Keratinocyte (primary cell): ENCODE data around the gene ANKRD31. TPM values are rescaled to one million over a fixed set of nuclear protein-coding genes. Genes with fewer than 3 reads are reported as not detected.

Experiments
- DNase-seq: peaks from one replicate; pipeline ENCODE4 v3.0.0-alpha.2; 2011; ENCODE audit warnings: low read depth, missing footprints, low spot score
- FAIRE-seq: peaks from 2 replicates; lab custom pipeline; 2011; peaks lifted over from hg19 to GRCh38; lab: Jason Lieb, UNC
- H2AFZ ChIP-seq: 2 replicates; pipeline ENCODE4 v1.6.0; 2012; ENCODE audit warnings: low read length, control low read depth, inconsistent platforms; ENCODE audit not compliant: control insufficient read depth
- H3K27ac ChIP-seq: 2 replicates; pipeline ENCODE4 v1.5.1; 2011; ENCODE audit warnings: low read length; ENCODE audit not compliant: control insufficient read depth, insufficient read depth
- H3K27me3 ChIP-seq: 3 replicates; pipeline ENCODE4 v1.6.0; 2011; ENCODE audit warnings: low read length; ENCODE audit not compliant: control insufficient read depth, insufficient read depth; ENCODE audit errors: extremely low read depth
- H3K36me3 ChIP-seq, 2 experiments: 2 replicates in 1 of 2; 3 replicates in 1 of 2; pipeline ENCODE4 v1.5.1; 2011; ENCODE audit warnings: low read length in 2 of 2, mild to moderate bottlenecking in 1 of 2; ENCODE audit not compliant: control insufficient read depth in 2 of 2, insufficient read depth in 2 of 2; ENCODE audit errors: extremely low read depth in 1 of 2
- H3K4me1 ChIP-seq: 3 replicates; pipeline ENCODE4 v1.5.1; 2011; ENCODE audit warnings: low read length; ENCODE audit not compliant: control insufficient read depth, insufficient read depth; ENCODE audit errors: extremely low read depth
- H3K4me2 ChIP-seq: 3 replicates; pipeline ENCODE4 v1.6.0; 2011; ENCODE audit warnings: low read depth, low read length; ENCODE audit not compliant: control insufficient read depth, insufficient read depth; ENCODE audit errors: extremely low read depth
- H3K4me3 ChIP-seq, 3 experiments: fragments of 200-600 bp in 1 of 3; sonication (generic) in 1 of 3; 2 replicates in 2 of 3; 3 replicates in 1 of 3; pipeline ENCODE4 v1.5.1; 2011 to 2016; ENCODE audit warnings: low read length in 3 of 3, mild to moderate bottlenecking in 3 of 3, control low read depth in 2 of 3, inconsistent platforms in 1 of 3, low read depth in 1 of 3, mixed read lengths in 1 of 3, mixed run types in 1 of 3, moderate library complexity in 1 of 3; ENCODE audit not compliant: control insufficient read depth in 2 of 3, insufficient read depth in 2 of 3; ENCODE audit errors: extremely low read depth in 1 of 3
- H3K79me2 ChIP-seq: 2 replicates; pipeline ENCODE4 v1.6.0; 2012; ENCODE audit warnings: low read length; ENCODE audit not compliant: control insufficient read depth, insufficient read depth
- H3K9ac ChIP-seq: 3 replicates; pipeline ENCODE4 v1.6.0; 2011; ENCODE audit warnings: low read length; ENCODE audit not compliant: control insufficient read depth, insufficient read depth; ENCODE audit errors: extremely low read depth
- H3K9me1 ChIP-seq: 3 replicates; pipeline ENCODE4 v1.6.0; 2011; ENCODE audit warnings: low read length; ENCODE audit not compliant: control insufficient read depth, insufficient read depth; ENCODE audit errors: extremely low read depth
- H3K9me3 ChIP-seq: 2 replicates; pipeline ENCODE4 v1.5.1; 2012; ENCODE audit warnings: low read depth, low read length; ENCODE audit not compliant: control insufficient read depth
- H4K20me1 ChIP-seq: 3 replicates; pipeline ENCODE4 v1.6.0; 2011; ENCODE audit warnings: low read length; ENCODE audit not compliant: control insufficient read depth, insufficient read depth; ENCODE audit errors: extremely low read depth
- EZH2 ChIP-seq: IDR thresholded peaks from one replicate; pipeline ENCODE4 v1.6.1; 2012; ENCODE audit warnings: inconsistent platforms, mild to moderate bottlenecking, low read length, moderate library complexity
- dilution Hi-C: fragments of 300-500 bp; cut with MboI; formaldehyde crosslinking; loops from one replicate; pipeline ENCODE4 v1.7.0; 2020; ENCODE audit warnings: low sequenced_read_pairs; ENCODE audit not compliant: extremely low pct_ligation_motif_present
- polyA plus RNA-seq, 5 experiments: library from polyadenylated mRNA; depleted of rRNA in 3 of 5; stranded (reverse) in 3 of 5; stranded (forward) in 1 of 5; unstranded in 1 of 5; fragments of >200 nt; gene quantifications; 1 replicate in 1 of 5; 2 replicates in 3 of 5; 3 replicates in 1 of 5; pipeline versions ENCODE4 v1.2.1 to v1.2.3, GENCODE V29; 2011 to 2012; ENCODE audit warnings: missing spikeins in 2 of 5, low read depth in 1 of 5, low replicate concordance in 1 of 5
- TF ChIP-seq, protein P1 (sequence below), 3 experiments: IDR thresholded peaks in 1 of 3; conservative IDR thresholded peaks in 1 of 3; optimal IDR thresholded peaks in 1 of 3; 2 replicates in 2 of 3; 3 replicates in 1 of 3; pipeline versions ENCODE3 to v1.5.1; 2011; ENCODE audit warnings: low read length in 3 of 3, mild to moderate bottlenecking in 3 of 3, moderate library complexity in 2 of 3, control low read depth in 1 of 3, inconsistent platforms in 1 of 3; ENCODE audit not compliant: insufficient read depth in 2 of 3; ENCODE audit errors: extremely low read depth in 1 of 3

ANKRD31 gene
- polyA plus RNA-seq, 1 donor (not counting 4 experiments of a cell fraction or from before 2014, with no cell fraction given) = 0.18 TPM

- Histone ChIP-seq H3K79me2 (no peaks in the 10 kb centered on the region), H3K9ac (no peak overlapping the region), H3K36me3 (no peaks in the 10 kb centered on the region), H3K27me3 (no peaks in the 10 kb centered on the region), H3K9me1 (no peaks in the 10 kb centered on the region), H3K4me2 (no peak overlapping the region), H3K27ac (no peak overlapping the region), H3K4me1 (peaks cover 4% of the 10 kb centered on the region), H3K9me3 (no peaks in the 10 kb centered on the region), H2AFZ (no peak overlapping the region), H3K4me3 (no peak overlapping the region), H4K20me1 (no peaks in the 10 kb centered on the region)
- no peak for TF ChIP-seq EZH2
- TF ChIP-seq, protein P1, sequence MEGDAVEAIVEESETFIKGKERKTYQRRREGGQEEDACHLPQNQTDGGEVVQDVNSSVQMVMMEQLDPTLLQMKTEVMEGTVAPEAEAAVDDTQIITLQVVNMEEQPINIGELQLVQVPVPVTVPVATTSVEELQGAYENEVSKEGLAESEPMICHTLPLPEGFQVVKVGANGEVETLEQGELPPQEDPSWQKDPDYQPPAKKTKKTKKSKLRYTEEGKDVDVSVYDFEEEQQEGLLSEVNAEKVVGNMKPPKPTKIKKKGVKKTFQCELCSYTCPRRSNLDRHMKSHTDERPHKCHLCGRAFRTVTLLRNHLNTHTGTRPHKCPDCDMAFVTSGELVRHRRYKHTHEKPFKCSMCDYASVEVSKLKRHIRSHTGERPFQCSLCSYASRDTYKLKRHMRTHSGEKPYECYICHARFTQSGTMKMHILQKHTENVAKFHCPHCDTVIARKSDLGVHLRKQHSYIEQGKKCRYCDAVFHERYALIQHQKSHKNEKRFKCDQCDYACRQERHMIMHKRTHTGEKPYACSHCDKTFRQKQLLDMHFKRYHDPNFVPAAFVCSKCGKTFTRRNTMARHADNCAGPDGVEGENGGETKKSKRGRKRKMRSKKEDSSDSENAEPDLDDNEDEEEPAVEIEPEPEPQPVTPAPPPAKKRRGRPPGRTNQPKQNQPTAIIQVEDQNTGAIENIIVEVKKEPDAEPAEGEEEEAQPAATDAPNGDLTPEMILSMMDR (optimal IDR thresholded peaks at IDR 0.05 in 1 of 3, IDR thresholded peaks at IDR 0.05 in 1 of 3, conservative IDR thresholded peaks at IDR 0.05 in 1 of 3; ENCODE audit: extremely low read depth in 1 of 3, insufficient read depth in 2 of 3, low read length in 3 of 3) = no peak
- no peak for FAIRE-seq
- dilution Hi-C loops = no loop called here
- no peak for DNase-seq
Measured at GRCh38 chr5:75197745-75198144, 38.9 kb downstream of the ANKRD31 start.

DNA sequence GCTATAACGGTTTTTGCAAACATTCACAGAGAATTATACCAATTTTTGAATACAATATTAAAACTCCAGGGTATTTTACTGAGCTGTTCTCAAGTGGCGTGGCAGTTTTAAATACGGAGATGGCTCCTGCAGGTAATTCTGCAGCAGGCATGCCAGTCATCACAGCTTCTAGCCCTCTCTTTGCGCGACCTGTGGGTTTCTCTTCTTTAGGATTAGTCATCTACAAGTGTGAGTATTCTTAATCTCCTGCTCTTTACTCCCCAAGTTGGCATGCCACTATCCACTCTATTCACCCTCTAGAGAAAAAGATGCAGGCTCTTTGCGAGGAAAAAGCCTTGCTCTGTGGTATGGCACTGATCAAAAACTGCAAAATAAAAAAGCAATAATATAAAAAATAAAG lies 43.9 kb downstream of the ANKRD31 start:
- no peaks in the 10 kb centered on the region for H3K79me2 ChIP-seq
- no peak overlapping the region for H2AFZ ChIP-seq
- no peak overlapping the region for H3K4me2 ChIP-seq
- H3K4me3 ChIP-seq = no peak overlapping the region
- no peak overlapping the region for H3K9ac ChIP-seq
- H3K4me1 ChIP-seq = no peaks in the 10 kb centered on the region
- TF ChIP-seq EZH2 = no peak
- TF ChIP-seq, protein P1 (optimal IDR thresholded peaks at IDR 0.05 in 1 of 3, IDR thresholded peaks at IDR 0.05 in 1 of 3, conservative IDR thresholded peaks at IDR 0.05 in 1 of 3; ENCODE audit: extremely low read depth in 1 of 3, insufficient read depth in 2 of 3, low read length in 3 of 3) = no peak
- H3K27me3 ChIP-seq = no peaks in the 10 kb centered on the region
- no peak for DNase-seq
- no peak overlapping the region for H3K27ac ChIP-seq
- H4K20me1 ChIP-seq = no peaks in the 10 kb centered on the region
- dilution Hi-C loops = no loop called here
- FAIRE-seq = no peak
- H3K9me3 ChIP-seq = no peaks in the 10 kb centered on the region
- no peaks in the 10 kb centered on the region for H3K9me1 ChIP-seq
- no peaks in the 10 kb centered on the region for H3K36me3 ChIP-seq
